Skin epidermis (tissue), 12 donors: ENCODE results near the gene EEF1AKMT4.

Experiments
- H3K27ac ChIP-seq, 21 experiments: fragments of 200-600 bp; sonication (generic) in 11 of 21; one replicate each; pipeline ENCODE4 v1.5.0; 2020; ENCODE audit warnings: mild to moderate bottlenecking in 3 of 21, inconsistent platforms in 2 of 21, moderate library complexity in 2 of 21
- H3K4me3 ChIP-seq, 7 experiments: fragments of 200-600 bp; sonication (generic) in 2 of 7; one replicate each; pipeline ENCODE4 v1.5.0; 2020; ENCODE audit warnings: inconsistent platforms in 2 of 7, mild to moderate bottlenecking in 2 of 7, moderate library complexity in 1 of 7

Gene EEF1AKMT4

DNA sequence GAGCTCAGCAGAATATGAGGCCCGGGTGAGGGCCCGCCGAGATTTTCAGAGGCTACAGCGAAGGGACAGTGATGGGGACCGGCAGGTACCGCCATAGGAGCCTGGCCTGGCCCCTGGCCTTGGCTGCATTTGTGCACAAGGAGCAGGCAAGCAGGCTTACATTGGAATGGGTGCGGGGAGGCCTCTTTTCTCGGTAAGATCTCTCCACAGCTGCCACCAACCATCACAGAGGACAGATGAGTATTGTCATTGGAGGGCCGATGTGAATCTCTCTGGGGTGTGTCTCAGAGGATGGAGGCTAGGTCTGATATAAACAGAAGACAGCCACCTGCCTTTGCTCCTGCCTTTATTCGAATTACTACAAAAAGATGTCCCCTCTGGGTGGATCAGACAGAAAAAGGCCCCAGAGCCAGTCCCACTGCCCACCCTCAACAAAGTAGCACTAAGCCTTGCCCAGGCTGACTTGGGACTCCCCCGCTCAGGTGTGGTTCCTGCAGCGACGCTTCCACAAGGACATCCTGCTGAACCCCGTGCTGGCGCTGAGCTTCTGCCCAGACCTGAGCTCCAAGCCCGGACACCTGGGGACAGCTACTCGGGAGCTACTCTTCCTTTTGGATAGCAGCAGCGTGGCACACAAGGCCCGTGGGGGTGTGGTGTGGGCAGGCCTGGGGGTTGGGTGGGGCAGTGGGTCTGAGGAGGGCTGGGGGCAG lies 14.6 kb upstream of the EEF1AKMT4 start:
- H3K4me3 ChIP-seq, result no peak overlapping the region
- no peak overlapping the region for H3K27ac ChIP-seq

GRCh38 chr3:184235381-184236032 lies 14.0 kb upstream of the EEF1AKMT4 start:
- H3K27ac ChIP-seq, result no peak overlapping the region
- no peak overlapping the region for H3K4me3 ChIP-seq

GRCh38 chr3:184236033-184236410 lies 13.4 kb upstream of the EEF1AKMT4 start:
- no peak overlapping the region for H3K27ac ChIP-seq

DNA sequence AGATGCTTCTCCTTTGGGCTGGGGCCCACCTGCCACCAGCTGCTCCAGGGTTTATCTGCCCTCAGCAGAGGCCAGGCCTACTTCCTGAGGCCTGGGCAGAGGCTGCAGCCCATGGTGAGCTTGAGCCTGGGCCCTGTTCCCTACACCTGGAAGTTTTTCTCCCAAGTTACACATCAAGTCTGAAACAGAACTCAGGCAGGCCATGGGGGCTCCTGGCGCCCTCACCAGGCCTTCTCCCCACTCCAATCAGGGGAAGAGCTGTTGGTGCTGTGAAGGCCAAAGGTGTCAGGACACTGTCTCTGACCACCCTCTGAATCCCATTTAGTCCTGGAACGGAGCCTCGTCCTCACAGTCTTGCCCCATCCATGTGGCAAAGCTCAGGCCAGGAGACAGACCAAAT lies 12.8 kb upstream of the EEF1AKMT4 start:
- no peak overlapping the region for H3K27ac ChIP-seq
- H3K4me3 ChIP-seq, result no peak overlapping the region

More at GRCh38 chr3:184236033-184236410, 13.4 kb upstream of the EEF1AKMT4 start:
- no peak overlapping the region for H3K4me3 ChIP-seq

DNA sequence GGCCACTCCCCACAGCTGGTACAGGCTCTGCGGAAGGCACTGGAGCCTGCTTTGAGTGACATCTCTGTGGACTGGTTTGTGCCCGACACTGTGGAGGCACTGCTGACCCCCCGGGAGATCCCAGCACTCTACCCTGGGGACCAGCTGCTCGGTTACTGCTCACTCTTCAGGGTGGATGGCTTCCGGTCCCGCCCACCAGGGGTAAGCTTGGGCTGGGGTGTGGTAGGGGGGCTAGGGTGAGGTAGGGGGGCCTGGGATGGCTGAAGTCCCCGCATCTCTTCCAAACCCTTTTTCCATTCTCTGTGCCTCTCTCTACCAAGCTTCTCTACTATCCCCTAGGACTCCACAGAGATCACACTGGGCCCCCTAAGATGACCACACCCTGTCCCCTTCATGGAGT lies 12.3 kb upstream of the EEF1AKMT4 start:
- Histone ChIP-seq H3K4me3 (no peak overlapping the region), H3K27ac (no peak overlapping the region)

DNA sequence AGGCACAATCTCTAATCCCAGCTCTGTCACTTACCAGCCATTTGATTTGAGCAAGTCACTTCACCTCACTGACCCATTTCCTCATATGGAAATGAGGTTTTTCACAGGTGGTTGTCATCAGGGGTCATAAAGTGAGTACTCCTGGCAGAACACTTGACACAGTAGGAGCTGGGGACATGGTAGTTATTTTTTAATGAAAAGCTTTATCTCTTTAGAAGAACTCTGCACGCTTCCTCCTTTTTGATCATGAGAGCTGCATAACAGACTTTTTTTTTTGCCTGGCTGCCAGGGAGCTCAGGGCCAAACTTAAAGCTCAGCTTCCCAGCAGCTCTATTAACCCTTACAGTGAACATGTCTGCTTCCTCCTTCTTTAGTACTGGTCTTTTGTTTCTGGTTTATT lies 11.7 kb upstream of the EEF1AKMT4 start:
- Histone ChIP-seq H3K27ac (no peak overlapping the region), H3K4me3 (no peak overlapping the region)

- Histone ChIP-seq H3K27ac (no peak overlapping the region), H3K4me3 (no peak overlapping the region)
Observed at GRCh38 chr3:184238246-184238818, 11.1 kb upstream of the EEF1AKMT4 start.

- Histone ChIP-seq H3K27ac (no peak overlapping the region), H3K4me3 (no peak overlapping the region)
Observed at GRCh38 chr3:184239221-184239620, 10.3 kb upstream of the EEF1AKMT4 start.

DNA sequence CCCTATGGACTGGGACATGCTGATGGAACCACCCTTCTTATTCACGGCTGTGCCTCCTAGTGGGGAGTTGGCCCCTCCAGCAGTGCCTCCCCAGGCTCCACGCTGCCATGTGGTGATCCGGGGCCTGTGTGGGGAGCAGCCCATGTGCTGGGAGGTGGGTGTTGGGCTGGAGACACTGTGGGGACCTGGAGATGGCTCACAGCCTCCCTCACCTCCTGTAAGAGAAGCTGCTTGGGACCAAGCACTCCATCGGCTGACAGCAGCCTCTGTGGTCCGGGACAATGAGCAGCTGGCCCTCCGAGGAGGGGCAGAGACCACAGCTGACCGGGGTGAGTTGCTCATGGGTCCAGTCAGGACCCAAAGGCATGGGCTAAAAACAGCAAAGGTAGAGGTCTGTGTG lies 9.8 kb upstream of the EEF1AKMT4 start:
- Histone ChIP-seq H3K27ac (no peak overlapping the region), H3K4me3 (no peak overlapping the region)

DNA sequence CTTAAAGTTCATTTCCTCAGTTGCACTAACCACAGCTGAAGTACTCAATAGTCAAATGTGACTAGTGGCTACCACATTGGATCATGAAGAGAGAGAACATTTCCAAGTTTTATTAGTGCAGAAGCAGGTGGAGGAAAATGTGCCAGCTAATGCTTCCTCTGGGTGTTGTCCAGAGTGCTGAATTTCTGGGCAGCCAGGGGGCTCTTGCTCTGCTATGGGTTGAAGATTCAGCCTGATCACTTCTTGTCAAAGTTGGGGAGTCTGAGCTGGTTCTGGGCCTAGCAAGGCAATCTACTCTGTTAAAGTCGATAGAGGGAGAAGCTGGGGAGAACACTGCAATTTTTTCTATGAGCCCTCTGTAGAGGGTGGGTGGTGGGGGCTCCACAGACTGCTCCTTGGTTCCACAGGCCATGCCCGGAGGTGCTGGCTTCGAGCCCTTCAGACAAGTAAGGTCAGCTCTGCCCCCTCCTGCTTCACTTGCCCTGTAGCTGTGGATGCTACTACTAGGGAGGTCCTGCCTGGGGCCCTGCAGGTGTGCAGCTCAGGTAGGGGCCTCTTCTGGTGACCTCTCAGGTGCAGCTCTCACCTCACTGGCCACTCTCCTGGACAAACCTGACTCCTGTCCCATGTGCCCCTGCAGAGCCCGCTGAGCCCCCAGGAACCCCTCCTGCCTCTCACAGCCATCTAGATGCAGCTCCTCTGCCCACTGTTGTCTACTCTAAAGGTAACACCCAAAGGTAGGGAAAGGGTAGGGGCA lies 8.9 kb upstream of the EEF1AKMT4 start:
- H3K4me3 ChIP-seq, result no peak overlapping the region
- H3K27ac ChIP-seq, result no peak overlapping the region

GRCh38 chr3:184241141-184241446 lies 8.4 kb upstream of the EEF1AKMT4 start:
- no peak overlapping the region for H3K4me3 ChIP-seq

DNA sequence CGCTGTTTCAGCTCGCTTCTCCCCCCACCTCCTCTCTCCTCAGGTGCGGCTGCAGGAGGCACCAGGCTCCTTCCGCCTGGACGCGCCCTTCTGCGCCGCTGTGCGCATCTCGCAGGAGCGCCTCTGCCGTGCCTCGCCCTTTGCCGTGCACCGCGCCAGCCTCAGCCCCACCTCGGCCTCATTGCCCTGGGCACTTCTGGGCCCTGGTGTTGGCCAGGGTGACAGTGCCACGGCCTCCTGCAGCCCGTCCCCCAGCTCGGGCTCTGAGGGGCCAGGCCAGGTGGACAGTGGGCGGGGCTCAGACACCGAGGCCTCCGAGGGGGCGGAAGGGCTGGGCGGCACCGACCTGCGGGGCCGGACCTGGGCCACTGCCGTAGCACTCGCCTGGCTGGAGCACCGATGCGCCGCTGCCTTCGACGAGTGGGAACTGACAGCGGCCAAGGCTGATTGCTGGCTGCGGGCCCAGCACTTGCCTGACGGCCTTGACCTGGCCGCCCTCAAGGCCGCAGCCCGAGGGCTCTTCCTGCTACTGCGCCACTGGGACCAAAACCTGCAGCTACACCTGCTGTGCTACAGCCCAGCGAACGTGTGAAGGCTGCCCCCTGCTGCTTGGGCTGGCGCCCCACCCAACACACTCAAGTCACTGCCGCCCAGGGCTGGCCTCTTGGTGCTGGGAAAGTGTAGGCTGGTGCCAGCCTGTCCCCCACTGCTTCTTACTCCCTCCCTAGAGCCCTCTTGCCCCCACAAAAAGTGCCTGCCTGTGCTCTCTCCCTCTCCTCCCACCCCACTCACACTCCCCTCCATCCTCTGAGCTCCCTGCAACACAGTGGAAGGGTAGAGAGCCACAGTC lies 7.8 kb upstream of the EEF1AKMT4 start:
- H3K27ac ChIP-seq, result no peak overlapping the region
- peak overlapping the region in 1 of 7 experiments; percentile 11 for H3K4me3 ChIP-seq

More at GRCh38 chr3:184241141-184241446, 8.4 kb upstream of the EEF1AKMT4 start:
- no peak overlapping the region for H3K27ac ChIP-seq

- no peak overlapping the region for H3K4me3 ChIP-seq
- H3K27ac ChIP-seq, result no peak overlapping the region
Observed at GRCh38 chr3:184242297-184242685, 7.2 kb upstream of the EEF1AKMT4 start.

DNA sequence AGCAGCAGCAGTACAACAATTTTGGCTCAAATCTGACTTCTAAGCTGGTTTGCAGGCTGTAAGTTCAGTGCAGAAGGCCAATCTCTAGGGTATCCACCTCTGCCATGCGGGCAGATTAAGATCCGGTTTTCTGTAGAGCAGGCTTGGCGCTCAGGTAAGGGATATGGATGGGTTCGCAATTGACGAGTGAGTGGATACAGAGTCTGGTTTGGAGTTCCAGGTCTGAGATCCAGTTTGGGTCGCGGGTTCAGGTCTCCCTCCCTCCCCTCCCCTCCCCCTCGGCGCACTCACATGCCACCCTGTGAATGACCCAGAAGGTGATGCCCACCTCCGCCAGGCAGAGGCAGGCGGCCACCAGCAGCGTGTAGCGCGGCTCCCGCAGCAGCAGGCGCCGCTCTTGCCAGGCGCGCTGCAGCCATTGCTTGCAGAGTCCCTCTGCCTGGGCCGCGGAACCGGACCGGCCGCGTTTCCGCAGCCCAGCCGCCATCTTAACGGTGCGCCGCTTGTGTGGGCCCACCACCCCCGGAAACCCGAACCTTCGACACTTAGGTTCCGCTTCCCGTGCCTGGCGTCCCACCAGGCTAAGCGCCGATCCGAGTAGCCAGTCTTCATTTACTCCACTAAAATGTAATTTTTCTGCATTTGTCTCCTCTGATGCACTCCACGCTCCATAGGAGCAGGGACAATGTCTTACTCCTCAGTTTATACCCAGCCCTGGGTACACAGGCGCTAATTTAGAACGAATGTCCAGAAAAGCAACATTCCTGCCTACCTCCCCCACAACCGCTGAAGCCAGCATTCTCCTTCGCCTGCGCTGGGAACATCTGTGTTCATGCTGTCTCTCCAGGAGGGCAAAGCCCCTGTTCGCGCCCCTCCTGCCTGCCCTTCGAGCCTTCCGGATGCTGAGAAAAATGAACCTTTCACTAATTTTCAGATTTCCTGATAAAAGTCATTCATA lies 739 bp upstream of the EEF1AKMT4 start, which contains the start of gene ALG3:
ALG3 (minus strand) TSS at position 509 of the 958 bp plus-strand sequence; CDS start at position 487, 22 bp downstream.
- peak within 1 kb of the TSS; percentile 71 to 97 (median 92) for H3K27ac ChIP-seq

GRCh38 chr3:184250167-184250828 lies 826 bp downstream of the EEF1AKMT4 start:
- Histone ChIP-seq H3K27ac (peak overlapping the region in 19 of 21 experiments; percentile 12 to 97 (median 92)), H3K4me3 (peak overlapping the region; percentile 65 to 97 (median 88))

More for the DNA sequence above, 739 bp upstream of the EEF1AKMT4 start, which contains the start of gene ALG3:
- peak within 1 kb of the TSS; percentile 65 to 97 (median 88) for H3K4me3 ChIP-seq

DNA sequence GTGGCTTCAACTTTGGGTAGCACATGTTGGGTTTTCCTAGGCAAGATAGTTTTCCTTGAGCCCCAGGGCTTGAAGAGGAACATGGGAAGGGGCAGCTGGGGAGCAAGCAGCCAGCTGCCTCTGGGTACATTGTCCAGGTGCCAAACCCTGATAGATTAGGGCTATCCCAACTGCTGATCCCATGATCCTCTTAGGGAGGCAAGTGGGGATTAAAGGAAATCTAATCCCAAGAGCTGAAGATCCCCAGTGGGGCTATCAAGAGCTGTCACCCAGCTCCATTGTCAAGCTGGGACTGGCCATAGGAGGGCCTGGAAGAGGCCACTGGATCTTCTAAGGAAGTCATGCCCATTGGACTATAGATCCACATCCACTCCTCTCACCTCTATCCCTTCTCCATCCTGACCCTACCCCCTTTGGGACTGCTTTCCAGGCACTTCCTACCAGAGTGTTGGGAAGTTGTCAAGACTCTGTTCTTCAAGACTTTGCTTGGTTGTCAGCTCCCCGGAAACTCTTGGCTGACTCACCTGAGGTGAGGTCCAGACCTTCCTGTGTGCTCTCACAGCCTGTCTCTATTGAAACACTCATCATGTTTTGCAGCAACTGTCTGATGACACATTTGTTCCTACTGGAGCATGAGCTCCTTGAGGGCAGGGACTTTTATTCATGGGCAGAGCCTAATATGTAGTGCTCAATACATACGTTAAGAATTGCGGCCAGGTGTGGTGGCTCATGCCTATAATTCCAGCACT lies 6.0 kb downstream of the EEF1AKMT4 start:
- Histone ChIP-seq H3K27ac (no peak overlapping the region), H3K4me3 (no peak overlapping the region)
